ENCODE results near the gene JSRP1. TPM values are rescaled to one million over a fixed set of nuclear protein-coding genes. Genes with fewer than 3 reads are reported as not detected.
"Not testable (repeated sequence)": the region's sequence is repeated elsewhere in the genome, so short reads cannot be mapped to it uniquely, and the experiment has no call there.

JSRP1 gene
- total RNA-seq, 1 donor from 2014 or later: not detected

GRCh38 chr19:2282862-2283237, 26.6 kb upstream of the JSRP1 start:
- H3K36me3 ChIP-seq: no peaks in the 10 kb centered on the region
- intact Hi-C loops (cut with DNase I): no loop called here
- H3K4me1 ChIP-seq: peaks cover 0 to 2% of the 10 kb centered on the region in 2 donors
- H3K27me3 ChIP-seq: no peaks in the 10 kb centered on the region
- no peak overlapping the region for H3K27ac ChIP-seq
- no peak for TF ChIP-seq CTCF (IDR thresholded peaks at IDR 0.05)
- H3K9me3 ChIP-seq: no peaks in the 10 kb centered on the region
- H3K4me3 ChIP-seq: no peak overlapping the region
- no peak for DNase-seq (ENCODE audit: low spot score in 2 of 2)

- peaks cover 0 to 2% of the 10 kb centered on the region in 2 donors for H3K4me1 ChIP-seq
- DNase-seq (ENCODE audit: low spot score in 2 of 2): peak in 1 of 2 donors; percentile 80
- no peaks in the 10 kb centered on the region for H3K36me3 ChIP-seq
- TF ChIP-seq CTCF (IDR thresholded peaks at IDR 0.05): no peak
- H3K9me3 ChIP-seq: no peaks in the 10 kb centered on the region
- H3K4me3 ChIP-seq: peak within 1 kb of the TSS; percentile 13 to 54
- H3K27me3 ChIP-seq: no peaks in the 10 kb centered on the region
- intact Hi-C loops (cut with DNase I): no loop called here
- no peak within 1 kb of the TSS for H3K27ac ChIP-seq
Observed at GRCh38 chr19:2282062-2282861, 26.0 kb upstream of the JSRP1 start, which contains the start of gene PEAK3. PEAK3 (minus strand) TSS chr19:2282175; CDS start chr19:2280931, 1,244 bp downstream.

GRCh38 chr19:2281265-2282061, 25.2 kb upstream of the JSRP1 start:
- H3K4me3 ChIP-seq: peak overlapping the region; percentile 13 to 54
- H3K9me3 ChIP-seq; H3K27ac ChIP-seq; H3K27me3 ChIP-seq; DNase-seq (ENCODE audit: low spot score in 2 of 2); H3K36me3 ChIP-seq; intact Hi-C loops (cut with DNase I); H3K4me1 ChIP-seq: not testable (repeated sequence)

GRCh38 chr19:2280633-2281264, 24.5 kb upstream of the JSRP1 start:
- no peak overlapping the region for H3K27ac ChIP-seq
- H3K4me3 ChIP-seq: no peak overlapping the region
- no peaks in the 10 kb centered on the region for H3K9me3 ChIP-seq
- intact Hi-C loops (cut with DNase I): no loop called here
- peaks cover 7 to 9% of the 10 kb centered on the region in 2 donors for H3K36me3 ChIP-seq
- no peak for TF ChIP-seq CTCF (IDR thresholded peaks at IDR 0.05)
- DNase-seq (ENCODE audit: low spot score in 2 of 2): no peak
- no peaks in the 10 kb centered on the region for H3K27me3 ChIP-seq
- peaks cover 0 to 7% of the 10 kb centered on the region in 2 donors for H3K4me1 ChIP-seq

GRCh38 chr19:2278459-2279158, 22.4 kb upstream of the JSRP1 start:
- Histone ChIP-seq H3K27ac (no peak overlapping the region), H3K4me1 (peaks cover 8 to 12% of the 10 kb centered on the region in 2 donors), H3K4me3 (no peak overlapping the region), H3K27me3 (no peaks in the 10 kb centered on the region), H3K36me3 (peaks cover 7 to 14% of the 10 kb centered on the region in 2 donors), H3K9me3 (no peaks in the 10 kb centered on the region)
- DNase-seq (ENCODE audit: low spot score in 2 of 2): no peak
- intact Hi-C loops (cut with DNase I): no loop called here
- no peak for TF ChIP-seq CTCF (IDR thresholded peaks at IDR 0.05)

Measured in ascending aorta (tissue), 2 donors.